Prostate gland (tissue), 2 donors: ENCODE results near the gene TSC22D3.

ENCODE experiments used
- CTCF ChIP-seq, 4 experiments: fragments of 200-600 bp in 2 of 4; fragments of 450-650 bp in 2 of 4; sonication (generic) in 2 of 4; IDR thresholded peaks; 1 replicate in 3 of 4; 2 replicates in 1 of 4; pipeline ENCODE4 v1.5.1; 2016 to 2019; ENCODE audit warnings: antibody characterized with exemption in 4 of 4, mild to moderate bottlenecking in 2 of 4, moderate library complexity in 2 of 4
- POLR2AphosphoS5 ChIP-seq: sonication (generic); formaldehyde crosslinking; IDR thresholded peaks from one replicate; pipeline ENCODE4 v1.6.1; 2017; ENCODE audit warnings: antibody characterized with exemption

GRCh38 chrX:107699616-107700015, 76.0 kb downstream of the TSC22D3 start:
- TF ChIP-seq POLR2AphosphoS5 (no peak), CTCF (IDR thresholded peaks at IDR 0.05) (no peak)
